HEK293T (cell line): ENCODE data around the gene JAK3.

Source experiments
- ELF4 ChIP-seq: fragments of 450-650 bp; IDR thresholded peaks from 2 replicates; pipeline ENCODE4 v1.6.1; 2017; ENCODE audit warnings: antibody characterized with exemption
- FOXK2 ChIP-seq: fragments of 450-650 bp; IDR thresholded peaks from 2 replicates; pipeline ENCODE4 v1.6.1; 2016; ENCODE audit warnings: mild to moderate bottlenecking
- FOXM1 ChIP-seq: fragments of 450-650 bp; IDR thresholded peaks from 2 replicates; pipeline ENCODE4 v1.6.1; 2017; ENCODE audit warnings: mild to moderate bottlenecking, borderline replicate concordance
- LEF1 ChIP-seq: fragments of 450-650 bp; IDR thresholded peaks from 2 replicates; pipeline ENCODE4 v1.6.1; 2017; ENCODE audit warnings: mild to moderate bottlenecking, borderline replicate concordance
- NFRKB ChIP-seq: fragments of 450-650 bp; IDR thresholded peaks from 2 replicates; pipeline ENCODE4 v1.6.1; 2016; ENCODE audit warnings: mild to moderate bottlenecking, moderate library complexity
- SP1 ChIP-seq: fragments of 450-650 bp; IDR thresholded peaks from 2 replicates; pipeline ENCODE4 v1.6.1; 2017
- SUZ12 ChIP-seq: fragments of 450-650 bp; IDR thresholded peaks from 2 replicates; pipeline ENCODE4 v1.6.1; 2016; ENCODE audit warnings: mild to moderate bottlenecking
- TARDBP ChIP-seq: fragments of 450-650 bp; IDR thresholded peaks from 2 replicates; pipeline ENCODE4 v1.6.1; 2016
- ZNF384 ChIP-seq: fragments of 450-650 bp; IDR thresholded peaks from 2 replicates; pipeline ENCODE4 v1.6.1; 2016

- TF ChIP-seq NFRKB: no peak
- no peak for TF ChIP-seq TARDBP
- no peak for TF ChIP-seq ELF4
- TF ChIP-seq SP1: no peak
- TF ChIP-seq ZNF384: no peak
- no peak for TF ChIP-seq FOXM1
- TF ChIP-seq SUZ12: no peak
- TF ChIP-seq LEF1: no peak
- no peak for TF ChIP-seq FOXK2
Observed at GRCh38 chr19:17883627-17884410, 36.0 kb upstream of the JAK3 start.
